H1 (cell line): ENCODE results near the gene KCND3. TPM values are rescaled to one million over a fixed set of nuclear protein-coding genes. Genes with fewer than 3 reads are reported as not detected.

Experiments used
- BRCA1 ChIP-seq: IDR thresholded peaks from 2 replicates; pipeline ENCODE4 v1.6.1; 2012; ENCODE audit warnings: low read depth, low read length, improper control_type of control experiment
- CHD7 ChIP-seq: fragments of 300-600 bp; sonication (generic); IDR thresholded peaks from 2 replicates; pipeline ENCODE4 v1.7.1; 2012; ENCODE audit warnings: low read length, moderate library complexity, mild to moderate bottlenecking, inconsistent platforms; ENCODE audit not compliant: insufficient replicate concordance
- CREB1 ChIP-seq: IDR thresholded peaks from 2 replicates; pipeline ENCODE4 v1.6.1; 2012; ENCODE audit warnings: inconsistent platforms
- POU5F1 ChIP-seq: IDR thresholded peaks from 2 replicates; pipeline ENCODE4 v1.6.1; 2011; ENCODE audit warnings: low read depth, mild to moderate bottlenecking, low read length, moderate library complexity
- RFX5 ChIP-seq: IDR thresholded peaks from 2 replicates; pipeline ENCODE4 v1.6.1; 2011; ENCODE audit warnings: low read depth, low read length, improper control_type of control experiment, borderline replicate concordance
- SUZ12 ChIP-seq: fragments of 200-600 bp; sonication (generic); IDR thresholded peaks from 2 replicates; pipeline ENCODE4 v1.6.1; 2012; ENCODE audit warnings: mild to moderate bottlenecking, inconsistent platforms, low read length, moderate library complexity, mixed read lengths
- polyA plus RNA-seq, 7 experiments: library from polyadenylated mRNA; depleted of rRNA in 3 of 7; stranded (reverse) in 5 of 7; unstranded in 2 of 7; fragments of >200 nt in 5 of 7; fragments of 200-250 nt in 2 of 7; gene quantifications; 1 replicate in 5 of 7; 2 replicates in 1 of 7; 4 replicates in 1 of 7; pipeline versions ENCODE4 v1.2.1 to v1.2.3, GENCODE V29; 2011 to 2013; ENCODE audit warnings: missing spikeins in 2 of 7, mixed read lengths in 2 of 7
- total RNA-seq: library from RNA; stranded (reverse); fragmentation: NEBNext Ultra II Directional; extraction: Animal tissue kit (Norgen Biotek cat#: 25700); gene quantifications from 2 replicates; pipeline ENCODE4 v1.2.1, GENCODE V29; 2021

The KCND3 gene
- total and polyA plus RNA-seq, 2 of the 8 experiments (the other 6 are each of a cell fraction or from before 2014, with no cell fraction given) = 0.14 to 0.48 TPM

DNA sequence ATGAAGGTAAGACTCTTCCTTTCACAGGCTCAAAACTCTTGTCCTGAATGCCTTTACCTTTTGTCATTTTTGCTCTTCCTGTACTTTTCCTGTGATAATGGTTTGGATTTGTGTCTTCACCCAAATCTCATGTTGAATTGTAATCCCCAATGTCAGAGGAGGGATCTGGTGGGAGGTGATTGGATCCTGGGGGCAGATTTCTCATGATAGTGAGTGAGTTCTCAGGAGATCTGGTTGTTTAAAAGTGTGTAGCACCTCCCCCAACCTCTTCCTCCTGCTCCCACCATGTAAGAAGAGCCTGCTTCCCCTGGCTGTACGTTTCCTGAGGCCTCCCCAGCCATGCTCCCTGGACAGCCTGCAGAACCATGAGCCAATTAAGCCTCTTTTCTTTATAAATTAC, 158.3 kb downstream of the KCND3 start (continued):
- no peak for TF ChIP-seq CHD7
- TF ChIP-seq SUZ12 = no peak
- TF ChIP-seq CREB1 = no peak
- no peak for TF ChIP-seq BRCA1
- TF ChIP-seq POU5F1 = no peak
- TF ChIP-seq RFX5 = no peak
